Osteoblast (primary cell): ENCODE data around the gene OR2K2. TPM values are rescaled to one million over a fixed set of nuclear protein-coding genes. Genes with fewer than 3 reads are reported as not detected.
"Not testable (repeated sequence)": the region's sequence is repeated elsewhere in the genome, so short reads cannot be mapped to it uniquely, and the experiment has no call there.

Experiments
- DNase-seq: peaks from one replicate; pipeline ENCODE4 v3.0.0; 2011; ENCODE audit warnings: low spot score, mixed read lengths; ENCODE audit not compliant: insufficient read length; ENCODE audit errors: missing footprints
- H2AFZ ChIP-seq: 2 replicates; pipeline ENCODE4 v1.6.0; 2011; ENCODE audit warnings: mild to moderate bottlenecking, low read length
- H3K27ac ChIP-seq: 2 replicates; pipeline ENCODE4 v1.5.1; 2011; ENCODE audit warnings: mild to moderate bottlenecking, low read depth, low read length, moderate library complexity
- H3K27me3 ChIP-seq: 2 replicates; pipeline ENCODE4 v1.6.0; 2012; ENCODE audit warnings: mild to moderate bottlenecking, control low read depth, inconsistent platforms, low read length, moderate library complexity; ENCODE audit not compliant: insufficient read depth
- H3K36me3 ChIP-seq: 2 replicates; pipeline ENCODE4 v1.5.1; 2011; ENCODE audit warnings: mild to moderate bottlenecking, low read length, control low read depth, moderate library complexity; ENCODE audit not compliant: insufficient read depth
- H3K4me1 ChIP-seq: 2 replicates; pipeline ENCODE4 v1.5.1; 2011; ENCODE audit warnings: mild to moderate bottlenecking, low read length, control low read depth, moderate library complexity; ENCODE audit not compliant: insufficient read depth
- H3K4me2 ChIP-seq: 2 replicates; pipeline ENCODE4 v1.6.0; 2011; ENCODE audit warnings: mild to moderate bottlenecking, low read length; ENCODE audit not compliant: insufficient read depth
- H3K4me3 ChIP-seq: fragments of 200-600 bp; sonication (generic); 3 replicates; pipeline ENCODE4 v1.5.1; 2012; ENCODE audit warnings: mild to moderate bottlenecking, low read length, inconsistent platforms; ENCODE audit not compliant: insufficient read depth
- H3K79me2 ChIP-seq: 2 replicates; pipeline ENCODE4 v1.6.0; 2012; ENCODE audit warnings: mild to moderate bottlenecking, low read length, control low read depth, inconsistent platforms; ENCODE audit not compliant: insufficient read depth
- H3K9me3 ChIP-seq: 2 replicates; pipeline ENCODE4 v1.5.1; 2011; ENCODE audit warnings: low read depth, low read length, control low read depth
- H4K20me1 ChIP-seq: 2 replicates; pipeline ENCODE4 v1.6.0; 2012; ENCODE audit warnings: mild to moderate bottlenecking, low read length, control low read depth; ENCODE audit not compliant: insufficient read depth
- CTCF ChIP-seq: IDR thresholded peaks from 2 replicates; pipeline ENCODE4 v1.5.1; 2011; ENCODE audit warnings: mild to moderate bottlenecking, low read depth, low read length, moderate library complexity; ENCODE audit errors: extremely low read depth
- total RNA-seq: library from RNA; depleted of rRNA; stranded (reverse); fragments of >200 nt; gene quantifications from 2 replicates; pipeline ENCODE4 v1.2.3, GENCODE V29; 2012

The OR2K2 gene
- total RNA-seq, 1 donor: not detected

- Histone ChIP-seq H2AFZ (no peak overlapping the region), H3K79me2 (no peaks in the 10 kb centered on the region), H4K20me1 (no peaks in the 10 kb centered on the region), H3K4me2 (no peak overlapping the region), H3K4me3 (no peak overlapping the region), H3K4me1 (peaks cover 16% of the 10 kb centered on the region), H3K27me3 (no peaks in the 10 kb centered on the region), H3K27ac (no peak overlapping the region), H3K9me3 (no peaks in the 10 kb centered on the region), H3K36me3 (no peaks in the 10 kb centered on the region)
- TF ChIP-seq CTCF: no peak
- peak; percentile 54 for DNase-seq
These were observed 28.8 kb downstream of the OR2K2 start for GRCh38 chr9:111301195-111301594.

- no peaks in the 10 kb centered on the region for H3K27me3 ChIP-seq
- H2AFZ ChIP-seq: no peak overlapping the region
- peak; percentile 7 for TF ChIP-seq CTCF
- H3K4me1 ChIP-seq: peaks cover 16% of the 10 kb centered on the region
- H3K4me2 ChIP-seq: no peak overlapping the region
- no peaks in the 10 kb centered on the region for H3K9me3 ChIP-seq
- no peak overlapping the region for H3K27ac ChIP-seq
- H4K20me1 ChIP-seq: no peaks in the 10 kb centered on the region
- H3K36me3 ChIP-seq: no peaks in the 10 kb centered on the region
- no peak for DNase-seq
- no peak overlapping the region for H3K4me3 ChIP-seq
- H3K79me2 ChIP-seq: no peaks in the 10 kb centered on the region
These were observed 29.8 kb downstream of the OR2K2 start for GRCh38 chr9:111300140-111300735.

- Histone ChIP-seq H3K4me2 (peak overlapping the region; percentile 82), H3K4me1 (peaks cover 16% of the 10 kb centered on the region), H2AFZ (peak overlapping the region; percentile 32)
- not testable (repeated sequence) for H3K4me3 ChIP-seq, H3K27ac ChIP-seq, H3K27me3 ChIP-seq, H3K9me3 ChIP-seq, H3K79me2 ChIP-seq, H4K20me1 ChIP-seq, H3K36me3 ChIP-seq, DNase-seq
These were observed 30.4 kb downstream of the OR2K2 start for GRCh38 chr9:111299599-111299966.

- H3K4me1 ChIP-seq: peaks cover 16% of the 10 kb centered on the region
- H3K4me3 ChIP-seq: peak overlapping the region; percentile 43
- peak; percentile 66 for TF ChIP-seq CTCF
- peak overlapping the region; percentile 83 for H3K27ac ChIP-seq
- no peaks in the 10 kb centered on the region for H3K9me3 ChIP-seq
- H3K79me2 ChIP-seq: no peaks in the 10 kb centered on the region
- peak; percentile 41 for DNase-seq
- H3K27me3 ChIP-seq: no peaks in the 10 kb centered on the region
- peak overlapping the region; percentile 79 for H2AFZ ChIP-seq
- H3K36me3 ChIP-seq: no peaks in the 10 kb centered on the region
- peak overlapping the region; percentile 82 for H3K4me2 ChIP-seq
- H4K20me1 ChIP-seq: no peaks in the 10 kb centered on the region
These were observed 31.1 kb downstream of the OR2K2 start for GRCh38 chr9:111298731-111299598.
